Liver (tissue), 9 donors: ENCODE results near the gene QSOX1. TPM values are rescaled to one million over a fixed set of nuclear protein-coding genes. Genes with fewer than 3 reads are reported as not detected.

Experiments
- DNase-seq: peaks from one replicate; pipeline ENCODE4 v3.0.0-alpha.2; 2017; ENCODE audit warnings: low spot score
- H3K27ac ChIP-seq, 2 donors: one replicate each; pipeline ENCODE4 v1.7.0; 2013; ENCODE audit warnings: inconsistent platforms in 2 of 2, low read length in 2 of 2, control low read depth in 1 of 2, low read depth in 1 of 2, mild to moderate bottlenecking in 1 of 2
- H3K27me3 ChIP-seq, 4 donors: one replicate each; pipeline versions ENCODE4 v1.6.1 to v1.7.0; 2013; ENCODE audit warnings: low read length in 3 of 4, inconsistent platforms in 1 of 4, mild to moderate bottlenecking in 1 of 4, moderate library complexity in 1 of 4; ENCODE audit not compliant: control insufficient read depth in 4 of 4, insufficient read depth in 4 of 4
- H3K36me3 ChIP-seq, 4 donors: one replicate each; pipeline versions ENCODE4 v1.6.1 to v1.7.0; 2013; ENCODE audit warnings: low read length in 3 of 4, mild to moderate bottlenecking in 3 of 4, low read depth in 1 of 4, moderate library complexity in 1 of 4; ENCODE audit not compliant: control insufficient read depth in 4 of 4, insufficient read depth in 3 of 4
- H3K4me1 ChIP-seq, 4 donors: one replicate each; pipeline versions ENCODE4 v1.6.1 to v1.7.0; 2013; ENCODE audit warnings: low read length in 3 of 4, mild to moderate bottlenecking in 3 of 4, moderate library complexity in 1 of 4; ENCODE audit not compliant: control insufficient read depth in 4 of 4, insufficient read depth in 4 of 4
- H3K4me3 ChIP-seq, 3 donors: one replicate each; pipeline versions ENCODE4 v1.6.1 to v1.7.0; 2013; ENCODE audit warnings: low read length in 3 of 3, control low read depth in 1 of 3, low read depth in 1 of 3, mild to moderate bottlenecking in 1 of 3
- H3K9ac ChIP-seq, 2 donors: one replicate each; pipeline ENCODE4 v1.7.0; 2013; ENCODE audit warnings: low read length in 2 of 2, mild to moderate bottlenecking in 2 of 2, moderate library complexity in 2 of 2, control low read depth in 1 of 2, low read depth in 1 of 2
- H3K9me3 ChIP-seq, 4 donors: one replicate each; pipeline versions ENCODE4 v1.6.1 to v1.7.0; 2013; ENCODE audit warnings: low read length in 3 of 4; ENCODE audit not compliant: control insufficient read depth in 4 of 4
- ATF3 ChIP-seq: IDR thresholded peaks from 2 replicates; pipeline ENCODE4 v1.6.1; 2016; ENCODE audit warnings: antibody characterized with exemption
- EGR1 ChIP-seq, 2 donors: IDR thresholded peaks; 2 replicates each; pipeline ENCODE4 v1.6.1; 2016 to 2018; ENCODE audit warnings: antibody characterized with exemption in 2 of 2, low read depth in 2 of 2
- FOXA1 ChIP-seq: IDR thresholded peaks from 2 replicates; pipeline ENCODE4 v1.6.1; 2016; ENCODE audit warnings: antibody characterized with exemption
- FOXA2 ChIP-seq: IDR thresholded peaks from 2 replicates; pipeline ENCODE4 v1.6.1; 2016; ENCODE audit warnings: antibody characterized with exemption
- GABPA ChIP-seq, 2 donors: IDR thresholded peaks in 1 of 2; conservative IDR thresholded peaks in 1 of 2; 2 replicates each; pipeline ENCODE4 v1.6.1; 2016; ENCODE audit warnings: antibody characterized with exemption in 2 of 2, mild to moderate bottlenecking in 1 of 2, moderate library complexity in 1 of 2
- HNF4A ChIP-seq, 2 donors: conservative IDR thresholded peaks; 2 replicates each; pipeline ENCODE4 v1.6.1; 2016; ENCODE audit warnings: antibody characterized with exemption in 2 of 2, mild to moderate bottlenecking in 2 of 2
- HNF4G ChIP-seq: IDR thresholded peaks from 2 replicates; pipeline ENCODE4 v1.6.1; 2016; ENCODE audit warnings: antibody characterized with exemption
- JUND ChIP-seq, 2 donors: IDR thresholded peaks; 2 replicates each; pipeline ENCODE4 v1.6.1; 2016; ENCODE audit warnings: antibody characterized with exemption in 2 of 2
- MAX ChIP-seq: IDR thresholded peaks from 2 replicates; pipeline ENCODE4 v1.6.1; 2016; ENCODE audit warnings: antibody characterized with exemption
- NR2F2 ChIP-seq: IDR thresholded peaks from 2 replicates; pipeline ENCODE4 v1.6.1; 2016; ENCODE audit warnings: antibody characterized with exemption
- RAD21 ChIP-seq, 2 donors: IDR thresholded peaks; 2 replicates each; pipeline ENCODE4 v1.6.1; 2016; ENCODE audit warnings: antibody characterized with exemption in 2 of 2, mild to moderate bottlenecking in 2 of 2
- REST ChIP-seq: IDR thresholded peaks from 2 replicates; pipeline ENCODE4 v1.6.1; 2016; ENCODE audit warnings: antibody characterized with exemption, mild to moderate bottlenecking
- RXRA ChIP-seq, 2 donors: IDR thresholded peaks; 2 replicates each; pipeline ENCODE4 v1.6.1; 2017 to 2018; ENCODE audit warnings: antibody characterized with exemption in 2 of 2, mild to moderate bottlenecking in 1 of 2
- SP1 ChIP-seq: IDR thresholded peaks from 2 replicates; pipeline ENCODE4 v1.6.1; 2018; ENCODE audit warnings: antibody characterized with exemption, mild to moderate bottlenecking
- TAF1 ChIP-seq: conservative IDR thresholded peaks from 2 replicates; pipeline ENCODE4 v1.6.1; 2016; ENCODE audit warnings: antibody characterized with exemption, mild to moderate bottlenecking
- YY1 ChIP-seq: IDR thresholded peaks from 2 replicates; pipeline ENCODE4 v1.6.1; 2016; ENCODE audit warnings: antibody characterized with exemption, mild to moderate bottlenecking
- ZBTB33 ChIP-seq: IDR thresholded peaks from 2 replicates; pipeline ENCODE4 v1.6.1; 2016; ENCODE audit warnings: antibody characterized with exemption
- WGBS: extraction: QIAGEN DNeasy Blood & Tissue Kit; methylation state at CpG from one replicate; pipeline ENCODE4 v1.1.7; 2013; 5-methylcytosine and 5-hydroxymethylcytosine counted together
- polyA plus RNA-seq, 2 donors: library from polyadenylated mRNA; stranded (reverse) in 1 of 2; unstranded in 1 of 2; fragments of 200-250 nt in 1 of 2; fragments of >200 nt in 1 of 2; fragmentation: Nextera tagmentation in 1 of 2; extraction: Ambion mirVana in 1 of 2; gene quantifications; one replicate each; pipeline versions ENCODE4 v1.2.1 to v1.2.3, GENCODE V29; 2013 to 2015
- total RNA-seq, 2 donors: library from RNA; depleted of rRNA; stranded (reverse); fragments of >200 nt; gene quantifications; one replicate each; pipeline ENCODE4 v1.2.3, GENCODE V29; 2014
- TF ChIP-seq, protein P1 (sequence below): fragments of 150-350 bp; IDR thresholded peaks from 2 replicates; pipeline ENCODE4 v1.5.1; 2017; ENCODE audit warnings: improper control_type of control experiment, low read depth, low read length; ENCODE audit not compliant: missing input control
- donor health status: healthy.
- donor health status: healthy.
- donor health status: healthy.
- donor health status: healthy.
- donor health status: healthy.

QSOX1 gene
- total and polyA plus RNA-seq, 4 donors, result 14.3 to 49.2 (median 38.1) TPM

DNA sequence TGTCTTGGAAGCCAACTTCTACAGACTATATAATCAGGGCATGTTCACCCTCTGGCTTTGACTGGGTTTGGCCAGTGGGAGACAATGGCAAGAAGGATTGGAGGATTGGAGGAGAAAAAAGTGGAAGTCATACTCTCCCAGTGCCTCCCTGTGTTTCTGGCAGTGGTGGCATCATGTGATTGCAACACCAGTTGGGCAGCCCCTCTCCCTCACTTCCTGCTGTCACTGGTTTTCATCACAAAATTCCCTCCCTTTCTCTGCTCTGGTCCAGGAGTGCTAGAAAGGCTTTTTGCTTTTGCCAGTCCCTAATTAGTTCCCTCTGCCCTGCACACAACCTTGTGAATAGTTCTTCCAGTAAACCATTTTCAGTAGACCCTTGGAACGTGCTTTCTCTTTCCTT is 3.7 kb upstream of the QSOX1 start:
- no peak overlapping the region for H3K9ac ChIP-seq
- WGBS, result 74% methylated on average over 1 of the region's 1 CpG

More for the DNA sequence above, 3.7 kb upstream of the QSOX1 start:
- H3K27me3 ChIP-seq, result no peaks in the 10 kb centered on the region
- no peak for TF ChIP-seq REST
- no peak for TF ChIP-seq GABPA (IDR thresholded peaks at IDR 0.05 in 1 of 2, conservative IDR thresholded peaks at IDR 0.05 in 1 of 2)
- no peak for TF ChIP-seq YY1
- no peak for TF ChIP-seq ATF3
- TF ChIP-seq, protein P1, sequence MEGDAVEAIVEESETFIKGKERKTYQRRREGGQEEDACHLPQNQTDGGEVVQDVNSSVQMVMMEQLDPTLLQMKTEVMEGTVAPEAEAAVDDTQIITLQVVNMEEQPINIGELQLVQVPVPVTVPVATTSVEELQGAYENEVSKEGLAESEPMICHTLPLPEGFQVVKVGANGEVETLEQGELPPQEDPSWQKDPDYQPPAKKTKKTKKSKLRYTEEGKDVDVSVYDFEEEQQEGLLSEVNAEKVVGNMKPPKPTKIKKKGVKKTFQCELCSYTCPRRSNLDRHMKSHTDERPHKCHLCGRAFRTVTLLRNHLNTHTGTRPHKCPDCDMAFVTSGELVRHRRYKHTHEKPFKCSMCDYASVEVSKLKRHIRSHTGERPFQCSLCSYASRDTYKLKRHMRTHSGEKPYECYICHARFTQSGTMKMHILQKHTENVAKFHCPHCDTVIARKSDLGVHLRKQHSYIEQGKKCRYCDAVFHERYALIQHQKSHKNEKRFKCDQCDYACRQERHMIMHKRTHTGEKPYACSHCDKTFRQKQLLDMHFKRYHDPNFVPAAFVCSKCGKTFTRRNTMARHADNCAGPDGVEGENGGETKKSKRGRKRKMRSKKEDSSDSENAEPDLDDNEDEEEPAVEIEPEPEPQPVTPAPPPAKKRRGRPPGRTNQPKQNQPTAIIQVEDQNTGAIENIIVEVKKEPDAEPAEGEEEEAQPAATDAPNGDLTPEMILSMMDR, result no peak
- no peak for TF ChIP-seq MAX
- no peak for TF ChIP-seq ZBTB33
- TF ChIP-seq FOXA2, result no peak
- TF ChIP-seq TAF1, result no peak
- TF ChIP-seq HNF4G, result no peak
- TF ChIP-seq RXRA (IDR thresholded peaks at IDR 0.05), result no peak
- TF ChIP-seq FOXA1, result no peak
- no peak for TF ChIP-seq RAD21 (IDR thresholded peaks at IDR 0.05)
- no peak for TF ChIP-seq EGR1 (IDR thresholded peaks at IDR 0.05; ENCODE audit: low read depth in 2 of 2)
- TF ChIP-seq SP1, result no peak
- no peak for TF ChIP-seq JUND (IDR thresholded peaks at IDR 0.05)
- TF ChIP-seq NR2F2, result no peak
- no peak for TF ChIP-seq HNF4A (conservative IDR thresholded peaks at IDR 0.05)
- no peaks in the 10 kb centered on the region for H3K9me3 ChIP-seq
- H3K36me3 ChIP-seq, result no peaks in the 10 kb centered on the region
- H3K27ac ChIP-seq, result no peak overlapping the region
- no peak overlapping the region for H3K4me3 ChIP-seq
- peaks cover 0 to 12% (median 5%) of the 10 kb centered on the region in 4 donors for H3K4me1 ChIP-seq
- no peak for DNase-seq
